GM12872 (cell line): ENCODE measurements around the gene KMT5B.

Experiments
- CTCF ChIP-seq: IDR thresholded peaks from 3 replicates; pipeline ENCODE4 v1.5.1; 2011; ENCODE audit warnings: low read depth, mild to moderate bottlenecking, low read length, moderate library complexity; ENCODE audit not compliant: insufficient read depth

The KMT5B gene

GRCh38 chr11:68121067-68121899 lies 91.8 kb downstream of the KMT5B start, which contains the start of gene CHKA:
Gene CHKA (minus strand): TSS chr11:68121388. CDS start chr11:68121177, 211 bp downstream.
- no peak for TF ChIP-seq CTCF

- TF ChIP-seq CTCF, result no peak
These were observed 92.6 kb downstream of the KMT5B start for GRCh38 chr11:68120273-68121066.

GRCh38 chr11:68118706-68119448 lies 94.2 kb downstream of the KMT5B start:
- TF ChIP-seq CTCF, result no peak

GRCh38 chr11:68117853-68118470 lies 95.1 kb downstream of the KMT5B start:
- TF ChIP-seq CTCF, result no peak

- TF ChIP-seq CTCF, result no peak
These were observed 96.1 kb downstream of the KMT5B start for GRCh38 chr11:68116974-68117373.

- no peak for TF ChIP-seq CTCF
These were observed 97.0 kb downstream of the KMT5B start for GRCh38 chr11:68116126-68116525.
